HepG2 (cell line): Measurements from ENCODE around the gene USP5. TPM values are rescaled to one million over a fixed set of nuclear protein-coding genes. Genes with fewer than 3 reads are reported as not detected.

ENCODE experiments used
- ATAC-seq: fragments of 200-7000 bp; cut with Tn5 transposase; 3 replicates; pipeline ENCODE4 v1.9.1; 2020; ENCODE audit warnings: mild to moderate bottlenecking, moderate library complexity
- BruUV-seq: library from RNA; stranded (reverse); fragments of 400-500 nt; replicated peaks from 2 replicates; lab custom pipeline; 2021; lab: Mats Ljungman, UMichigan
- CTCF ChIA-PET: fragments of 300-600 bp; formaldehyde crosslinking; extraction: SDS; loops from one replicate; lab custom pipeline; 2021; ENCODE audit warnings: low total read pairs, inconsistent platforms, low intra/inter-chr PET ratio; lab: Yijun Ruan, JAX
- POLR2A ChIA-PET: fragments of 350-600 bp; sonication (Branson Sonifier 250); formaldehyde crosslinking; loops from one replicate; lab custom pipeline; 2020; ENCODE audit warnings: antibody characterized with exemption, inconsistent platforms; lab: Yijun Ruan, JAX
- DNase-seq: peaks from one replicate; pipeline ENCODE4 v3.0.0-alpha.2; 2015; ENCODE audit warnings: low spot score
- FAIRE-seq: peaks from 3 replicates; lab custom pipeline; 2011; peaks lifted over from hg19 to GRCh38; lab: Jason Lieb, UNC
- H2AFZ ChIP-seq: one replicate; pipeline ENCODE4 v1.6.1; 2011; ENCODE audit warnings: low read length, inconsistent platforms
- H3K27ac ChIP-seq: fragments of 300-600 bp; 3 replicates; pipeline ENCODE4 v1.8.0; 2011; ENCODE audit warnings: mixed run types, mild to moderate bottlenecking, mixed read lengths, low read length, inconsistent platforms; ENCODE audit not compliant: insufficient read depth; ENCODE audit errors: extremely low read length
- H3K27me3 ChIP-seq, 2 experiments: fragments of 200-600 bp in 1 of 2; 2 replicates in 1 of 2; 3 replicates in 1 of 2; pipeline versions ENCODE4 v1.6.0 to v1.8.0; 2011; ENCODE audit warnings: low read length in 2 of 2, mild to moderate bottlenecking in 2 of 2, moderate library complexity in 2 of 2, inconsistent platforms in 1 of 2; ENCODE audit not compliant: insufficient read depth in 2 of 2, control insufficient read depth in 1 of 2
- H3K36me3 ChIP-seq, 2 experiments: fragments of 200-600 bp in 1 of 2; replicated peaks in 1 of 2; 2 replicates in 1 of 2; 3 replicates in 1 of 2; pipeline versions ENCODE4 v1.5.1 to v1.8.0; 2011; ENCODE audit warnings: low read length in 2 of 2, inconsistent platforms in 1 of 2; ENCODE audit not compliant: insufficient read depth in 2 of 2, control insufficient read depth in 1 of 2
- H3K4me1 ChIP-seq: 2 replicates; pipeline ENCODE4 v1.5.1; 2012; ENCODE audit warnings: low read length, inconsistent platforms; ENCODE audit not compliant: insufficient read depth
- H3K4me2 ChIP-seq: 2 replicates; pipeline ENCODE4 v1.6.0; 2011; ENCODE audit warnings: low read depth, low read length, inconsistent platforms
- H3K4me3 ChIP-seq, 3 experiments: fragments of 200-600 bp in 1 of 3; sonication (generic), shearing (Covaris generic) in 1 of 3; replicated peaks in 1 of 3; 2 replicates each; pipeline ENCODE4 v1.5.1; 2011 to 2016; ENCODE audit warnings: low read length in 3 of 3, inconsistent platforms in 2 of 3, low read depth in 2 of 3, mild to moderate bottlenecking in 2 of 3, control low read depth in 1 of 3, mixed read lengths in 1 of 3; ENCODE audit not compliant: insufficient read depth in 1 of 3
- H3K79me2 ChIP-seq: one replicate; pipeline ENCODE4 v1.6.1; 2011; ENCODE audit warnings: low read length, inconsistent platforms; ENCODE audit not compliant: insufficient read depth
- H3K9ac ChIP-seq: 2 replicates; pipeline ENCODE4 v1.6.0; 2011; ENCODE audit warnings: mild to moderate bottlenecking, low read depth, low read length, inconsistent platforms; ENCODE audit not compliant: insufficient read depth
- H3K9me3 ChIP-seq: 2 replicates; pipeline ENCODE4 v1.5.1; 2012; ENCODE audit warnings: mild to moderate bottlenecking, low read length
- H4K20me1 ChIP-seq: 2 replicates; pipeline ENCODE4 v1.6.0; 2011; ENCODE audit warnings: inconsistent platforms, mild to moderate bottlenecking, low read length, moderate library complexity; ENCODE audit not compliant: insufficient read depth
- FOXO1 ChIP-seq: sonication (generic); formaldehyde crosslinking; IDR thresholded peaks from 2 replicates; pipeline ENCODE4 v1.4.0; 2020; ENCODE audit warnings: missing genetic modification reagents
- POLR2A ChIP-seq, 2 experiments: IDR thresholded peaks; 2 replicates each; pipeline ENCODE4 v1.6.1; 2011; ENCODE audit warnings: low read depth in 2 of 2, low read length in 2 of 2, mild to moderate bottlenecking in 1 of 2, moderate library complexity in 1 of 2; ENCODE audit not compliant: insufficient read depth in 1 of 2
- TBL1XR1 ChIP-seq: fragments of 150-350 bp; IDR thresholded peaks from 2 replicates; pipeline ENCODE4 v1.6.1; 2014; ENCODE audit warnings: borderline replicate concordance, low read length; ENCODE audit not compliant: partially characterized antibody
- ZBTB10 ChIP-seq: sonication (generic); formaldehyde crosslinking; IDR thresholded peaks from 2 replicates; pipeline ENCODE4 v1.4.0; 2020; ENCODE audit warnings: missing genetic modification reagents, borderline replicate concordance
- ZBTB44 ChIP-seq: sonication (generic); formaldehyde crosslinking; IDR thresholded peaks from 2 replicates; pipeline ENCODE4 v1.4.0; 2020; ENCODE audit warnings: missing genetic modification reagents
- WGBS: methylation state at CpG from one replicate; pipeline ENCODE4 v1.1.6; 2017; ENCODE audit warnings: low lambda C conversion rate; 5-methylcytosine and 5-hydroxymethylcytosine counted together
- in situ Hi-C: cut with HindIII; loops from 2 replicates; pipeline ENCODE4 v1.10.0; 2017; ENCODE audit warnings: low pct_unique_long_range_greater_than_20kb; ENCODE audit not compliant: extremely low pct_ligation_motif_present
- intact Hi-C: fragments of 100-400 bp; cut with micrococcal nuclease; formaldehyde crosslinking; loops from one replicate; pipeline ENCODE4 v1.10.0; 2022; ENCODE audit not compliant: unreplicated experiment
- polyA plus RNA-seq, 8 experiments: library from polyadenylated mRNA; depleted of rRNA in 3 of 8; stranded (reverse) in 7 of 8; unstranded in 1 of 8; fragments of >200 nt; fragmentation: Illumina TruSeq in 4 of 8; extraction: Trizol in 4 of 8; gene quantifications; 2 replicates each; pipeline versions ENCODE4 v1.2.1 to v1.2.3, GENCODE V29; 2011 to 2016; ENCODE audit warnings: low read depth in 4 of 8, missing spikeins in 1 of 8, mixed read lengths in 1 of 8; ENCODE audit not compliant: insufficient read depth in 1 of 8
- total RNA-seq, 5 experiments: library from RNA; depleted of rRNA; stranded (reverse); fragments of >200 nt; fragmentation: Illumina TruSeq; extraction: Trizol; gene quantifications; 2 replicates each; pipeline ENCODE4 v1.2.3, GENCODE V29; 2016; ENCODE audit warnings: low read depth in 1 of 5
- TF ChIP-seq, protein P1 (sequence below): sonication (generic); formaldehyde crosslinking; IDR thresholded peaks from 2 replicates; pipeline ENCODE4 v1.4.0; 2020; ENCODE audit warnings: missing genetic modification reagents

The USP5 gene
- total and polyA plus RNA-seq, 2 of the 13 experiments (the other 11 are each of a cell fraction or from before 2014, with no cell fraction given) = 39.6 to 56.0 TPM

DNA sequence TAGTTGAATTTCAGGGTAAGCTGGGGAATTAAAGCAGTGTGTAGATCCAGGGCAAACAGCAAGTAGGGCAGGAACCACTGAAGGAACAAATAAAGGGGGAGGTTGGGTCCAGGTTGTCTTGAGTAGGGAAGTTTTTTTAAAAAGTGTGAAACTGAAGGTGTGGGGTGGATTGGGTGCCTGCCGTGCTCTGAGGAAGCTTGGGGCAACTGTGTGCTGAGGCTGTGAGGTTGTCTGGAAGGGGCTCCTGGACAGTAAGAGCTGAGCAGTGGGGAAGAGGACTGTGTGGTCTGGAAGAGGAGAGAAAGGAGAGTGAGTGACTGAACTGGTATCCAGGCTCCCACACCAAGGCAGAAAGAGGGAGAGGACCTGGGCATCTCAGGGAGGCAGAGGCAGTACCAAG lies 41.2 kb upstream of the USP5 start:
- TF ChIP-seq POLR2A (IDR thresholded peaks at IDR 0.05; ENCODE audit: insufficient read depth in 1 of 2, low read depth in 2 of 2, low read length in 2 of 2) = no peak
- TF ChIP-seq TBL1XR1 = no peak
- no peak for TF ChIP-seq ZBTB10 (CRISPR knock-in tag)
- TF ChIP-seq ZBTB44 (CRISPR knock-in tag) = no peak
- TF ChIP-seq, protein P1, sequence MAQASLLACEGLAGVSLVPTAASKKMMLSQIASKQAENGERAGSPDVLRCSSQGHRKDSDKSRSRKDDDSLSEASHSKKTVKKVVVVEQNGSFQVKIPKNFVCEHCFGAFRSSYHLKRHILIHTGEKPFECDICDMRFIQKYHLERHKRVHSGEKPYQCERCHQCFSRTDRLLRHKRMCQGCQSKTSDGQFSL = no peak
- no peak for TF ChIP-seq FOXO1 (CRISPR knock-in tag)
- ChIA-PET POLR2A (no interaction called here), CTCF (no interaction called here)
- WGBS = 36% methylated on average over 1 of the region's 1 CpG
- Histone ChIP-seq H2AFZ (no peak overlapping the region), H3K4me2 (no peak overlapping the region), H3K9me3 (no peaks in the 10 kb centered on the region), H4K20me1 (no peaks in the 10 kb centered on the region), H3K27ac (no peak overlapping the region), H3K9ac (no peak overlapping the region), H3K4me1 (peaks cover 8% of the 10 kb centered on the region; the same call in 1 of the 2 replicates), H3K79me2 (no peaks in the 10 kb centered on the region), H3K4me3 (no peak overlapping the region), H3K27me3 (peaks cover 0 to 5% of the 10 kb centered on the region in 2 experiments; a peak in 1 of 5 replicates), H3K36me3 (no peaks in the 10 kb centered on the region)
- DNase-seq = no peak
- peak; percentile 47; the same call in 2 of the 3 replicates for ATAC-seq
- no peak for FAIRE-seq
- in situ Hi-C loops (no loop called here), intact Hi-C loops (no loop called here)
- BruUV-seq = no TSS peak
